Kidney epithelial cell (primary cell): ENCODE data around the gene IQSEC1. TPM values are rescaled to one million over a fixed set of nuclear protein-coding genes. Genes with fewer than 3 reads are reported as not detected.

Experiments used
- DNase-seq: peaks from one replicate; pipeline ENCODE4 v3.0.0-alpha.2; 2010; ENCODE audit warnings: low read depth
- H3K27me3 ChIP-seq: 2 replicates; pipeline ENCODE4 v1.6.0; 2011; ENCODE audit warnings: low read length; ENCODE audit not compliant: control insufficient read depth, insufficient read depth
- H3K36me3 ChIP-seq: 2 replicates; pipeline ENCODE4 v1.5.1; 2011; ENCODE audit warnings: low read length; ENCODE audit not compliant: control insufficient read depth, insufficient read depth
- H3K4me3 ChIP-seq: 2 replicates; pipeline ENCODE4 v1.5.1; 2011; ENCODE audit warnings: low read depth, mild to moderate bottlenecking, control low read depth, low read length
- CTCF ChIP-seq: IDR thresholded peaks from 2 replicates; pipeline ENCODE4 v1.5.1; 2011; ENCODE audit warnings: mild to moderate bottlenecking, moderate library complexity, low read length, control low read depth, inconsistent platforms; ENCODE audit not compliant: insufficient read depth, poor library complexity, severe bottlenecking
- total RNA-seq: library from RNA; depleted of rRNA; stranded (reverse); fragments of >200 nt; gene quantifications from 2 replicates; pipeline ENCODE4 v1.2.3, GENCODE V29; 2015

IQSEC1 gene
- total RNA-seq, 1 donor from 2014 or later: 14.9 TPM

- Histone ChIP-seq H3K27me3 (peaks cover 32% of the 10 kb centered on the region), H3K4me3 (no peak overlapping the region), H3K36me3 (no peaks in the 10 kb centered on the region)
- DNase-seq: no peak
- no peak for TF ChIP-seq CTCF
These were observed 25.2 kb upstream of the IQSEC1 start for GRCh38 chr3:13098192-13098988.

GRCh38 chr3:13096356-13096755 is 23.1 kb upstream of the IQSEC1 start:
- TF ChIP-seq CTCF: no peak

GRCh38 chr3:13095408-13095937 is 22.2 kb upstream of the IQSEC1 start:
- DNase-seq: no peak
- Histone ChIP-seq H3K27me3 (peaks cover 29% of the 10 kb centered on the region), H3K4me3 (no peak overlapping the region), H3K36me3 (no peaks in the 10 kb centered on the region)
- no peak for TF ChIP-seq CTCF

More at GRCh38 chr3:13096356-13096755, 23.1 kb upstream of the IQSEC1 start:
- Histone ChIP-seq H3K27me3 (peaks cover 31% of the 10 kb centered on the region), H3K4me3 (no peak overlapping the region), H3K36me3 (no peaks in the 10 kb centered on the region)
- DNase-seq: no peak

- TF ChIP-seq CTCF: no peak
- DNase-seq: no peak
- Histone ChIP-seq H3K27me3 (peaks cover 29% of the 10 kb centered on the region), H3K36me3 (no peaks in the 10 kb centered on the region), H3K4me3 (no peak overlapping the region)
These were observed 20.5 kb upstream of the IQSEC1 start for GRCh38 chr3:13093687-13094086.

GRCh38 chr3:13092621-13093617 is 19.7 kb upstream of the IQSEC1 start:
- TF ChIP-seq CTCF: no peak
- no peak overlapping the region for H3K4me3 ChIP-seq
- DNase-seq: no peak
- H3K27me3 ChIP-seq: peaks cover 29% of the 10 kb centered on the region
- no peaks in the 10 kb centered on the region for H3K36me3 ChIP-seq
